ENCODE measurements around the gene MORC2.

DNA sequence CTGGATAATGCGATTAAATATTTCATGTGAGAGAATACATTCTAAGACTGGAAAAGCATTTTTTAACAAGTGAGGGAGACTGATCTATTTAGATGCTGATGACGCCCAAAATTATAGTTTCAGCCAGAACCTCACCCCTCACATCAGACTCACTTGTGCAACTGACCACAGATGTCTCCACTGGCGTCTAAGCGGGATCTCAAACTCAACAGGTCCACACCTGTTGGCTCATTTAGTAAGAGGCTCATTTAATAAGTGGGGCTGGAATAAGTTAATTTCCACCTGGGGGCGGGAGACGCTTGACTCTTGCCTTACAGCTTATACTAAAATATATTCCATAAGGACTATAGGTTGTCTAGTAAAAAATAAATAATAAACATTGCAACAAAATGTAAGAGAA, 47.5 kb downstream of the MORC2 start:
- TF ChIP-seq EZH2phosphoT487 (IDR thresholded peaks at IDR 0.05; ENCODE audit: borderline replicate concordance) = no peak
- TF ChIP-seq, protein P1, sequence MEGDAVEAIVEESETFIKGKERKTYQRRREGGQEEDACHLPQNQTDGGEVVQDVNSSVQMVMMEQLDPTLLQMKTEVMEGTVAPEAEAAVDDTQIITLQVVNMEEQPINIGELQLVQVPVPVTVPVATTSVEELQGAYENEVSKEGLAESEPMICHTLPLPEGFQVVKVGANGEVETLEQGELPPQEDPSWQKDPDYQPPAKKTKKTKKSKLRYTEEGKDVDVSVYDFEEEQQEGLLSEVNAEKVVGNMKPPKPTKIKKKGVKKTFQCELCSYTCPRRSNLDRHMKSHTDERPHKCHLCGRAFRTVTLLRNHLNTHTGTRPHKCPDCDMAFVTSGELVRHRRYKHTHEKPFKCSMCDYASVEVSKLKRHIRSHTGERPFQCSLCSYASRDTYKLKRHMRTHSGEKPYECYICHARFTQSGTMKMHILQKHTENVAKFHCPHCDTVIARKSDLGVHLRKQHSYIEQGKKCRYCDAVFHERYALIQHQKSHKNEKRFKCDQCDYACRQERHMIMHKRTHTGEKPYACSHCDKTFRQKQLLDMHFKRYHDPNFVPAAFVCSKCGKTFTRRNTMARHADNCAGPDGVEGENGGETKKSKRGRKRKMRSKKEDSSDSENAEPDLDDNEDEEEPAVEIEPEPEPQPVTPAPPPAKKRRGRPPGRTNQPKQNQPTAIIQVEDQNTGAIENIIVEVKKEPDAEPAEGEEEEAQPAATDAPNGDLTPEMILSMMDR (conservative IDR thresholded peaks at IDR 0.05; ENCODE audit: low read length) = no peak
